ENCODE results near the gene C6orf62. TPM values are rescaled to one million over a fixed set of nuclear protein-coding genes. Genes with fewer than 3 reads are reported as not detected.
A peak's percentile ranks its signal among the peaks of the same experiment; 100 is the strongest.
"Not testable (repeated sequence)": the region's sequence is repeated elsewhere in the genome, so short reads cannot be mapped to it uniquely, and the experiment has no call there.

C6orf62 gene
- total RNA-seq, 1 donor from 2014 or later = 120 TPM

GRCh38 chr6:24743944-24744335 lies 25.0 kb upstream of the C6orf62 start:
- TF ChIP-seq, protein P1, sequence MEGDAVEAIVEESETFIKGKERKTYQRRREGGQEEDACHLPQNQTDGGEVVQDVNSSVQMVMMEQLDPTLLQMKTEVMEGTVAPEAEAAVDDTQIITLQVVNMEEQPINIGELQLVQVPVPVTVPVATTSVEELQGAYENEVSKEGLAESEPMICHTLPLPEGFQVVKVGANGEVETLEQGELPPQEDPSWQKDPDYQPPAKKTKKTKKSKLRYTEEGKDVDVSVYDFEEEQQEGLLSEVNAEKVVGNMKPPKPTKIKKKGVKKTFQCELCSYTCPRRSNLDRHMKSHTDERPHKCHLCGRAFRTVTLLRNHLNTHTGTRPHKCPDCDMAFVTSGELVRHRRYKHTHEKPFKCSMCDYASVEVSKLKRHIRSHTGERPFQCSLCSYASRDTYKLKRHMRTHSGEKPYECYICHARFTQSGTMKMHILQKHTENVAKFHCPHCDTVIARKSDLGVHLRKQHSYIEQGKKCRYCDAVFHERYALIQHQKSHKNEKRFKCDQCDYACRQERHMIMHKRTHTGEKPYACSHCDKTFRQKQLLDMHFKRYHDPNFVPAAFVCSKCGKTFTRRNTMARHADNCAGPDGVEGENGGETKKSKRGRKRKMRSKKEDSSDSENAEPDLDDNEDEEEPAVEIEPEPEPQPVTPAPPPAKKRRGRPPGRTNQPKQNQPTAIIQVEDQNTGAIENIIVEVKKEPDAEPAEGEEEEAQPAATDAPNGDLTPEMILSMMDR (IDR thresholded peaks at IDR 0.05) = no peak
- Histone ChIP-seq H3K36me3 (no peaks in the 10 kb centered on the region), H3K27ac (peak overlapping the region; percentile 75), H3K4me1 (no peaks in the 10 kb centered on the region), H3K9me3 (no peaks in the 10 kb centered on the region), H3K4me3 (no peak overlapping the region), H3K27me3 (no peaks in the 10 kb centered on the region)
- DNase-seq = no peak
- no peak for ATAC-seq
- intact Hi-C loops (cut with DNase I) = no loop called here

- Histone ChIP-seq H3K27ac (peak overlapping the region; percentile 75), H3K36me3 (no peaks in the 10 kb centered on the region), H3K9me3 (no peaks in the 10 kb centered on the region), H3K4me1 (no peaks in the 10 kb centered on the region), H3K4me3 (no peak overlapping the region), H3K27me3 (no peaks in the 10 kb centered on the region)
- DNase-seq (no peak), ATAC-seq (peak; percentile 78)
- intact Hi-C loops (cut with DNase I) = no loop called here
- TF ChIP-seq, protein P1 (IDR thresholded peaks at IDR 0.05) = no peak
Measured at GRCh38 chr6:24743265-24743943, 24.4 kb upstream of the C6orf62 start.

- intact Hi-C loops (cut with DNase I) = no loop called here
- no peak for ATAC-seq
- H3K27ac ChIP-seq = no peak overlapping the region
Measured at GRCh38 chr6:24742216-24742738, 23.3 kb upstream of the C6orf62 start.

DNA sequence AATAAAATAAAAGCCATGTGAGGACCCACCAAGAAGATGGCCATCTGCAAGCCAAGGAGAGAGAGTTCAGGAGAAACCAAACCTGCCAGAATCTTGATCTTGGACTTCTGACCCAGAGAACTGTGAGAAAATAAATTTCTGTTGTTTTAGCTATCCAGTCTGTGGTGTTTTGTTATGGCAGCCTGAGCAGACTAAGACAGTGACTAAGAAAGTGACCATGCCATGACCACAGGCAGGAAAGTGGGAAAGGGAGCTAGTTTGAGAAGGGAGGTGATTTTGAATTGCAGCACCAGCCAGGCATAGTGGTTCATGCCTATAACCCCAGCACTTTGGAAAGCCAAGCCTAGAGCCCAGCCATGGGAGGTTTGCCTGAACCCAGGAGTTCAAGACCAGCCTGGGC lies 21.9 kb upstream of the C6orf62 start:
- H3K4me1 ChIP-seq = no peaks in the 10 kb centered on the region
- no peak for ATAC-seq
- no peaks in the 10 kb centered on the region for H3K27me3 ChIP-seq
- H3K36me3 ChIP-seq = no peaks in the 10 kb centered on the region
- intact Hi-C loops (cut with DNase I) = no loop called here
- DNase-seq = no peak
- no peaks in the 10 kb centered on the region for H3K9me3 ChIP-seq
- TF ChIP-seq, protein P1 (IDR thresholded peaks at IDR 0.05) = no peak
- H3K4me3 ChIP-seq = no peak overlapping the region
- H3K27ac ChIP-seq = no peak overlapping the region

More at GRCh38 chr6:24742216-24742738, 23.3 kb upstream of the C6orf62 start:
- no peak overlapping the region for H3K4me3 ChIP-seq
- H3K4me1 ChIP-seq = no peaks in the 10 kb centered on the region
- H3K27me3 ChIP-seq = no peaks in the 10 kb centered on the region
- TF ChIP-seq, protein P1 (IDR thresholded peaks at IDR 0.05) = no peak
- DNase-seq = no peak
- no peaks in the 10 kb centered on the region for H3K36me3 ChIP-seq
- H3K9me3 ChIP-seq = no peaks in the 10 kb centered on the region

DNA sequence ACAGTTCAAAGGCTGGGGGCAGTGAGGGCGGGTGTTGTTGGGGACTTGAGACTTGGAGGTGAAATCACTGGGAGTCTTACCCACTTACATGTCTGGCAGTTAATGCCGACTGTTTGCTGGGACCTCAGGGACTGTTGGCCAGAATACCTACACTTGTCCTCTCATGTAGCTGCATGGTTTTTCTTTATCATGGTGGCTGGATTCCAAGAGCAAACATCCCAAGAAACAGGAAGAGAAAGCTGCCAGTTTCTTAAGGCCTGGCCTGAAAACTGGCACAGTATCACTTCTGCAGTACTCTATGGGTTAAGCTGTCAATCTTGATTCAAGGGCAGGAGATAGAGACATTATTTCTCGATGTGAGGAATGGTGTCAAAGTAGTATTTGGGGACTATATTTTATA lies 19.8 kb upstream of the C6orf62 start:
- no peaks in the 10 kb centered on the region for H3K9me3 ChIP-seq
- DNase-seq = no peak
- no peak overlapping the region for H3K4me3 ChIP-seq
- no peaks in the 10 kb centered on the region for H3K36me3 ChIP-seq
- no peaks in the 10 kb centered on the region for H3K4me1 ChIP-seq
- ATAC-seq = no peak
- H3K27ac ChIP-seq = no peak overlapping the region
- H3K27me3 ChIP-seq = no peaks in the 10 kb centered on the region
- TF ChIP-seq, protein P1 (IDR thresholded peaks at IDR 0.05) = no peak
- intact Hi-C loops (cut with DNase I) = no loop called here

- ATAC-seq; H3K27me3 ChIP-seq; H3K9me3 ChIP-seq; H3K4me3 ChIP-seq; DNase-seq; H3K27ac ChIP-seq; intact Hi-C loops (cut with DNase I); H3K4me1 ChIP-seq; H3K36me3 ChIP-seq: not testable (repeated sequence)
Measured at GRCh38 chr6:24734710-24735109, 15.8 kb upstream of the C6orf62 start.
